Measurements from ENCODE around the gene ADCK2.
A peak's percentile ranks its signal among the peaks of the same experiment; 100 is the strongest.
"Not testable (repeated sequence)": the region's sequence is repeated elsewhere in the genome, so short reads cannot be mapped to it uniquely, and the experiment has no call there.

Gene ADCK2, protein sequence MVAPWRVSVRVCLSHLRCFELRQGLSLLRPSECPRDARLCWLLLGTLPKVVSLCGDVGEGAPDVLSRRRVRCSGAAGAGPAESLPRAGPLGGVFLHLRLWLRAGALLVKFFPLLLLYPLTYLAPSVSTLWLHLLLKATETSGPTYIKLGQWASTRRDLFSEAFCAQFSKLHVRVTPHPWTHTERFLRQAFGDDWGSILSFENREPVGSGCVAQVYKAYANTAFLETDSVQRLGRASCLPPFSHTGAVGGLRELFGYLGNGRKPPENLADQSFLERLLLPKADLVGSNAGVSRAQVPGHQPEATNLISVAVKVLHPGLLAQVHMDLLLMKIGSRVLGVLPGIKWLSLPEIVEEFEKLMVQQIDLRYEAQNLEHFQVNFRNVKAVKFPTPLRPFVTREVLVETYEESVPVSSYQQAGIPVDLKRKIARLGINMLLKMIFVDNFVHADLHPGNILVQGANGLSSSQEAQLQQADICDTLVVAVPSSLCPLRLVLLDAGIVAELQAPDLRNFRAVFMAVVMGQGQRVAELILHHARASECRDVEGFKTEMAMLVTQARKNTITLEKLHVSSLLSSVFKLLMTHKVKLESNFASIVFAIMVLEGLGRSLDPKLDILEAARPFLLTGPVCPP

DNA sequence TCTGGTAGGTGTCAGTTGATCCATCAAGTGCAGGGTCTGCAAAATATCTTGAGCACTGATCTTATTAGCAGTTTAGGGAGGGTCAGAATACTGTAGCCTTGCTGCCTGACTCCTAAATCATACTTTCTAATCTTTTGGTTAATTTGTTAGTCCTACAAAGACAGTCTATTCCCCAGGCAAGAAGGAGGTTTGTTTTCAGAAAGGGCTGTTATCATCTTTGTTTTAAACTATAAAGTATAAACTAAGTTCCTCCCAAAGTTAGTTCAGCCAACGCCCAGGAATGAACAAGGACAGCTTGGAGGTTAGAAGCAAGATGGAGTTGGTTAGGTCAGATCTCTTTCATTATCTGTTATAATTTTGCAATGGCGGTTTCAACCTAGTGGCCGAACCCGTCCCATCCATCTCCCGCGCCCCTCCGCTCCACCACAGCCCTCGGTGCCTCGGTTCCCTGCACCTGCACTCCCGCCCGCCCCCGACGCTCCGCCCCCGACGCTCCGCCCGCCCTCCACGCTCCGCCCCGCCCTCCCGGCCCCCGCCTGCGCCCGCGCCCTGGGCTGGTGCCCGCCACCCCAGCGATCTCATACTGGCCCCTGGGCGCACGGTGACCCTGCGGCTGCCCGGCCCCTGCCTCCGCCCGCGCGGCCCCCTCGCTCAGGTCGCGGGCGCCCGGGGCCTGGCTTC is at the start of gene ADCK2:
TSS of gene ADCK2 (plus strand) at position 564 of the 681 bp plus-strand sequence. CDS start 386 bp downstream, outside the sequence.
- POLR2A ChIA-PET = no interaction called here
- TF ChIP-seq, protein P1, sequence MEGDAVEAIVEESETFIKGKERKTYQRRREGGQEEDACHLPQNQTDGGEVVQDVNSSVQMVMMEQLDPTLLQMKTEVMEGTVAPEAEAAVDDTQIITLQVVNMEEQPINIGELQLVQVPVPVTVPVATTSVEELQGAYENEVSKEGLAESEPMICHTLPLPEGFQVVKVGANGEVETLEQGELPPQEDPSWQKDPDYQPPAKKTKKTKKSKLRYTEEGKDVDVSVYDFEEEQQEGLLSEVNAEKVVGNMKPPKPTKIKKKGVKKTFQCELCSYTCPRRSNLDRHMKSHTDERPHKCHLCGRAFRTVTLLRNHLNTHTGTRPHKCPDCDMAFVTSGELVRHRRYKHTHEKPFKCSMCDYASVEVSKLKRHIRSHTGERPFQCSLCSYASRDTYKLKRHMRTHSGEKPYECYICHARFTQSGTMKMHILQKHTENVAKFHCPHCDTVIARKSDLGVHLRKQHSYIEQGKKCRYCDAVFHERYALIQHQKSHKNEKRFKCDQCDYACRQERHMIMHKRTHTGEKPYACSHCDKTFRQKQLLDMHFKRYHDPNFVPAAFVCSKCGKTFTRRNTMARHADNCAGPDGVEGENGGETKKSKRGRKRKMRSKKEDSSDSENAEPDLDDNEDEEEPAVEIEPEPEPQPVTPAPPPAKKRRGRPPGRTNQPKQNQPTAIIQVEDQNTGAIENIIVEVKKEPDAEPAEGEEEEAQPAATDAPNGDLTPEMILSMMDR (IDR thresholded peaks at IDR 0.05; ENCODE audit: control extremely low read depth, extremely low read depth, low read depth, missing control alignments) = no peak
- DNase-seq (ENCODE audit: extremely low spot score) = peak; percentile 91
- CTCF ChIA-PET = interaction anchor here (2.1 kb wide), 1 partner anchor 342 kb away, joined by 4 read pairs; no protein-coding TSS in a partner anchor

DNA sequence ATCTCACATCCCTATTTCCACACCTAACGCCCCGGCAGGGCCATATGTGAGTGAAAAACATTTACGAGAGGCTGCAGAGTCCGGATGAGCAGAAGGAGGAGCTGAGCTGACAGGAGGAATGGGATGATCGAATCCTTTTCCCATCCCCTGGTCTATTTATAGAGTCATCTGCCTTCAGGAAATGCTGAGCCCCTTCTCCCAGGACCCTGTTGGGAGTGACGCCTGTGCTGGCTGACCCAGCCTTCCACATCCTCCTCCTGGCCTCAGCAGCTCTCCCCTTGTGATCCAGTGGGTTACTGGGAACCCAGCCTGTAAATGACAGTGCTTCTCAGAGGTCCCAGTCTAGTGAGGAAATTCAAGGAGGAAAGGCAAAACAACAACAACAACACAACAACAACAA is 48.8 kb upstream of the ADCK2 start:
- TF ChIP-seq, protein P1 (IDR thresholded peaks at IDR 0.05; ENCODE audit: control extremely low read depth, extremely low read depth, low read depth, missing control alignments) = no peak
- DNase-seq (ENCODE audit: extremely low spot score) = no peak
- CTCF ChIA-PET = no interaction called here
- POLR2A ChIA-PET = no interaction called here

DNA sequence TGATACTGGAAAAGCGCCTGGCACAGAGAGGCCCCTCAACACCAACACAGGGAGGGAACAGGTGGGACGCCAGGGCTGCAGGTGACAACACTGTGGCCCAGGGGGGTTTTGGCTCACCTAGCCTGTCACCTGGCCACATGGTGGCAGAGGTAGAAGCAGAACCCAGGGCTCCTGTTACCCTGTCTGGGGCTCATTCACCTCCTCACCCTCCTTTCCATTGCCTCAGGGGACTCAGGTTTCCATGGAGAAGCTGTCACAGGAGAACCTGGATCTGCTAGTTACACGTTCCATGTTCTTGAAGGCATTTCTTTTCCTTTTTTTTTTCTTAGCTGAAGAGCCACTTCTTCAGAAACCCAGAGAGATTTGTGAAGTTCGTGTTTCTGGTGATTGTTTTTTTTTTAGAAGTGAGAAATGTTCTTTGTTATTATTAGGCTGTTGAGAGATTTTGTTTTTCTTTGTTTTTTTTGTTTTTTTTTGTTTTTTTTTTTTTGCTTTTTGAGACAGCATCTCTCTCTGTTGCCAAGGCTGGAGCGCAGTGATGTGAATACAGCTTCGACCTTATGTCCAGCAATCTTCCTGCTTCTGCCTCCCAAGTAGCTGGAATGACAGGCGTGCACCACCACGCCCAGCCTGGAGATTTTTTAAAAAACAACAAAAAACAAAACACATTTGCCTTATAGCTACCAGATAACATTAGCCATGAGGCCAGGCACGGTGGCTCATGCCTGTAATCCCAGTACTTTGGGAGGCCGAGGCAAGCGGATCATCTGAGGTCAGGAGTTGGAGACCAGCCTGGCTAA is 48.2 kb upstream of the ADCK2 start:
- CTCF ChIA-PET = no interaction called here
- POLR2A ChIA-PET = no interaction called here
- no peak for DNase-seq (ENCODE audit: extremely low spot score)
- TF ChIP-seq, protein P1 (IDR thresholded peaks at IDR 0.05; ENCODE audit: control extremely low read depth, extremely low read depth, low read depth, missing control alignments) = no peak

DNA sequence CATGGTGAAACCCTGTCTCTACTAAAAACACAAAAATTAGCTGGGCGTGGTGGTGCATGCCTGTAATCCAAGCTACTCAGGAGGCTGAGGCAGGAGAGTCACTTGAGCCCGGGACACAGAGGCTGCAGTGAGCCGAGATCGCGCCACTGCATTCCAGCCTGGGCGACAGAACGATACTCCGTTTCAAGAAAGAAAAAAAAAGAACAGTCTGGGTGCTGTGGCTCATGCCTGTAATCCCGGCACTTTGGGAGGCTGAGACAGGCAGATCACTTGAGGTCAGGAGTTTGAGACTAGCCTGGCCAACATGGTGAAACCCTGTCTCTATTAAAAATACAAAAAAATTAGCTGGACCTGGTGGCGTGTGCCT is 47.6 kb upstream of the ADCK2 start:
- DNase-seq (ENCODE audit: extremely low spot score); CTCF ChIA-PET; POLR2A ChIA-PET: not testable (repeated sequence)

DNA sequence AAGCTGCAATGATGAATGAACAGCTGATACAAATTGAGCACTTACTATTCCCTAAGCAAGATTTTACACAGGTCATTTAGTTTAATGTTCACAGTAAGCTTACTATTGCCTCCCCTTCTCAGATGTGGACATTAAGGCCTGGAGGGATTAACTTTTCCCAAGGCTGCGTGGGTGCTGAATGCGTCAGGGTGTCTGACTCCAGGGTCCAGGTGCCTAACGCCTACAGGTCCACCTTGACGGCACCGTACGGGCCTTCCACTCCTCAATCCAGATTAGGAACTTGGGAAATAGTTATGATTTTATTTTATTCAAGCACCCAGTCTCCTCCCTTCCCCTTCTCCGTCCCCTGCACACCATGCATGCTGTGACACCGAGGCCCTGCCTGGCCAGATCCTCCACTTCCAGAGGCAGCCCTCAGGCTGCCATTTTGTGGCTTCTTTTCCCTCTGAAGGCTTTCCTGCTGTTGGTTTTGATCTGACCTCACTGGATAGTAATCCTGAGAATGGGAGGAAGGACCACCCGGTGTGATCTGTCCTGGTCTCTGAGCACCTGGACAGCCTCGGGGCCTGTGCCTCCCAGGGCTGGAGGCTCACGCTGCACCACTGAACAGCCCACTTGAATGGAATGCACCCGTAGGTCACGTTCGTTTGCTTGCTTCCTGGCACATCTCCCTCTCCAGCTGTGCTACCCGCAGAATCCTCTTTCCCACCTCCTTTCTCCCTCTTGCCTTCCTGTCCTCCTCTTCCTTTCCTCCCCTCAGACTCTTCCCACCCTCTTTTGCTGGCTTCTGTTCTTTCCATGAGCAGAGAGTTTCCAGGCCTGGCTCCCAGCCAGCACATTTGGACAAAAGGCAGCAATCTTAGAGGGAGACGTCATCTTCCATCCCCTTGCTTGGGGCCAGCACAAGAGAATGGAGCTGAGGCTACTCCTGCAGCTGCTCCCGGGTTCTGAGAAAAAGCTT is 46.6 kb upstream of the ADCK2 start:
- POLR2A ChIA-PET = no interaction called here
- TF ChIP-seq, protein P1 (IDR thresholded peaks at IDR 0.05; ENCODE audit: control extremely low read depth, extremely low read depth, low read depth, missing control alignments) = no peak
- DNase-seq (ENCODE audit: extremely low spot score) = no peak
- CTCF ChIA-PET = no interaction called here

DNA sequence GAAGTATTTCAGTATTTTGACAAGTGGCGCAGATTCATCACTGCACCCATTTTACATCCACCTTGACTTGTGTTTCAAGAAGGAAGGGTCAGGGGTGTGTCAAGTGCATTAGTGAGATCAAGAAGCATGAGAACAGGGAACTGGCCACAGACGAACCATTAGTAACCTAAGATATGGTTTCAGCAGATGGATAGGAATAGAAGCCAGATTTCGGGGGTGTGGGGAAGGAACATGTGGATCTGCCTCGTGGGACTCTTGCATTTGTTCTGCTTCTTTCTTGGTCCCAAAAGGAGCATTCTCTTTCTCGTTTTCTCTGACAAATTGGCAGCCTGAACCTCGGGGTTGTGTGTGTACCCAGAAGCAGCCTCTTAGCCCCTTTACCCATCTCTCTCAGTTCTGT is 41.7 kb upstream of the ADCK2 start:
- POLR2A ChIA-PET = no interaction called here
- TF ChIP-seq, protein P1 (IDR thresholded peaks at IDR 0.05; ENCODE audit: control extremely low read depth, extremely low read depth, low read depth, missing control alignments) = no peak
- CTCF ChIA-PET = no interaction called here
- no peak for DNase-seq (ENCODE audit: extremely low spot score)

All from GM10248 (cell line).